IPS-18c (cell line): Measurements from ENCODE around the gene TMEM120B.
"Not testable (repeated sequence)": the region's sequence is repeated elsewhere in the genome, so short reads cannot be mapped to it uniquely, and the experiment has no call there.

ENCODE experiments used
- H3K4me3 ChIP-seq: 2 replicates; pipeline ENCODE4 v1.7.0; 2013; ENCODE audit warnings: low read depth, mild to moderate bottlenecking, low read length, moderate library complexity; ENCODE audit not compliant: insufficient read depth
- H3K9me3 ChIP-seq: one replicate; pipeline ENCODE4 v1.6.1; 2013; ENCODE audit warnings: mild to moderate bottlenecking, low read length, moderate library complexity; ENCODE audit not compliant: control insufficient read depth, insufficient read depth

Gene TMEM120B

GRCh38 chr12:121724925-121725324 lies 12.4 kb downstream of the TMEM120B start:
- no peaks in the 10 kb centered on the region for H3K9me3 ChIP-seq
- no peak overlapping the region for H3K4me3 ChIP-seq

- Histone ChIP-seq H3K9me3 (no peaks in the 10 kb centered on the region), H3K4me3 (no peak overlapping the region)
Observed at GRCh38 chr12:121725423-121725822, 12.9 kb downstream of the TMEM120B start.

DNA sequence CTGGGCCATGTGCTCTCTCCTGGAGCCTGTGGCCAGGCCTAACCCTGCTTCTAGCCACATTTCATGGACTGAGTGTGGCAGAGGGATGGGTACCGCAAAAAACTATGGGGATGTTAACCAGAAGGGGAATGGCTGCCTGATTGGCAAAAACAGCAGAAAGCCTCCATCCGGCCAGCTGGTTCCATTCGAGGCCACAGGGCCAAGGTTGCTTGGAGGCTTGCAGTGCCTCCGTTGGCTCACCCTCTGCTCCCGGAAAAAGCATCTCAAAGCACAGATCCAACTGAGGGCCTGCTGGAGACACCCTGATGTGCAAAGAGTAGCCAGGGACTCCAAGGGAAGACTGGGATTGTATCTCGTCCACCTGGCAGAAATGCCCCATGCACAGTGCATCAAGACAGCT lies 16.5 kb downstream of the TMEM120B start:
- Histone ChIP-seq H3K4me3 (no peak overlapping the region), H3K9me3 (no peaks in the 10 kb centered on the region)

DNA sequence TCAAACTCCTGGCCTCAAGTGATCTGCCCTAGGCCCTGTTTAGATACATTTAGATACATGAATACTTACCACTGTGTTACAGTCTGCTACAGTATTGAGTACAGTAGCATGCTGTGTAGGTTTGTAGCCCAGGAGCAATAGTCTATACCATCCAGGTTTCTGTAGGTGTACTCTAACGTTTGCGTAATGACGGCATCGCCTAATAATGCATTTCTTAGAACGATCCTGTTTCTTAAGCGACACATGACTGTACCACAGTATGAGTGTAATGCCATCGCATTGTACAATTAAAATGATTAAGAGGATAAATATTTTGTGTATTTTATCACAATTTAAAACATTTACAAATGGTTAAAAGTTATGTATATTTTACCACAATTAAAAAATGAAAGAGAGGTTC lies 18.9 kb downstream of the TMEM120B start:
- no peaks in the 10 kb centered on the region for H3K9me3 ChIP-seq
- H3K4me3 ChIP-seq, result no peak overlapping the region

GRCh38 chr12:121733849-121734248 lies 21.3 kb downstream of the TMEM120B start:
- Histone ChIP-seq H3K4me3 (no peak overlapping the region), H3K9me3 (no peaks in the 10 kb centered on the region)

- Histone ChIP-seq H3K4me3 (no peak overlapping the region), H3K9me3 (no peaks in the 10 kb centered on the region)
Observed at GRCh38 chr12:121738340-121738858, 25.8 kb downstream of the TMEM120B start.

- no peak overlapping the region for H3K4me3 ChIP-seq
- no peaks in the 10 kb centered on the region for H3K9me3 ChIP-seq
Observed at GRCh38 chr12:121740847-121741246, 28.3 kb downstream of the TMEM120B start.

DNA sequence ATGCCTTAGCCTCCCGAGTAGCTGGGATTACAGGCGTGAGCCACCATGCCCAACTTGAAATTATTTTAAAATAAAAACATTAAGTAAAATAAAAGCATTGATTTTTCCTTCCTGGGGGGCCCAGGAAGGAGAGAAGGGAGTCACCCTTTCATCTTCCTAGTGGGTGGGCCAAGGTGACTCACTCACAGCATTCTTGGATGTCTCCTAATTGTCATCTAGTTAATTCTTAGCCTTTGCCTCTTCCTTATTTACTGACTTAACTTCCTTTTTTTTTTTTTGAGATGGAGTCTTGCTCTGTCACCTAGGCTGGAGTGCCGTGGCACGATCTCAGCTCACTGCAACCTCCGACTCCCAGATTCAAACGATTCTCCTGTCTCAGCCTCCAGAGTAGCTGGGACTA lies 29.2 kb downstream of the TMEM120B start:
- H3K9me3 ChIP-seq, result peaks cover 2% of the 10 kb centered on the region

DNA sequence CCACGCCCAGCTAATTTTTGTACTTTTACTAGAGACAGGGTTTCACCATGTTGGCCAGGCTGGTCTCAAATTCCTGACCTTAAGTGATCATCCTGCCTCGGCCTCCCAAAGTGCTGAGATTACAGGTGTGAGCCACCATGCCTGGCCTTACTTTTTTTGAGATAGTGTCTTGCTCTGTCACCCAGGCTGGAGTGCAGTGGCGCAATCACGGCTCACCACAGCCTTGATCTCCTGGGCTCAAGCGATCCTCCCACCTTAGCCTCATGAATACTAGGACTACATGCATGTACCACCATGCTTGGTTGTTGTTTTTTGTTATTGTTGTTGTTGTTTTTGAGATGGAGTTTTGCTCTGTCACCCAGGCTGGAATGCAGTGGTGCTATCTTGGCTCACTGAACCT lies 33.0 kb downstream of the TMEM120B start:
- not testable (repeated sequence) for H3K9me3 ChIP-seq, H3K4me3 ChIP-seq

More for the DNA sequence above, 29.2 kb downstream of the TMEM120B start:
- no peak overlapping the region for H3K4me3 ChIP-seq

- H3K4me3 ChIP-seq, result peak overlapping the region; percentile 3; the same call in 1 of the 2 replicates
- peaks cover 2% of the 10 kb centered on the region for H3K9me3 ChIP-seq
Observed at GRCh38 chr12:121748218-121748570, 35.6 kb downstream of the TMEM120B start.

DNA sequence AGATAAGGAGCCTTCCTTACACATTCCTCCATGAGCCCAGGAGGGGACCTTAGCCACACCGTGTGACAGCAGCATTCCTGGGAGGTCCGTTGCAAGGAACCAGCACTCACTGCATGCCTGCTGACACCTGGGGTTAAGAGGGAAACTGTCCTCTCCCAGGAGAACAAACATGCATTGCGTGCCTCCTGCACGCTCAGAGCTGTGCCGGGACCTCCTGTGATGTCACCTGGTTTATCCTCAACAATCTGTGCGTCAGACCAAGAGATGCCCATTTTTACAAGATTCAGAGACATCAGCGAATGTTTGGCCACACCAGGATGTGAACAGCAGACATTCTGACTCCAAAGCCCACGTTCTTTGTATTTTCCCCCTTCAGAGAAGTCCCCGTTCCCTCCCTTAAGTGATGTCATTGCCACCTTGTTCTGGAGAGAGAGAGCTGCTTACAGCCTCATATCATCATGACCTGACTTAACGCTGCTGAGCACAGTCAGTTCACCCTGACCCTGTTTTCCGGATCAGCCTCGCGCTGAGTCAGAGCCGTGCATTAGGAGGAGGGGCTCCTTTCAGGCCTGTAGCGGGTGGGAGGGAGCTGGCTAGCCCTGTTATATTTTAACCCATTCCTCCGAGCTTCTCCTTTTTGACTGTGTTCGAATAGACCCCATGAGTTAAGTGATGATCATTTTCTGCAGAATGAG lies 36.2 kb downstream of the TMEM120B start:
- Histone ChIP-seq H3K9me3 (peaks cover 2% of the 10 kb centered on the region), H3K4me3 (peak overlapping the region; percentile 3; the same call in 1 of the 2 replicates)

GRCh38 chr12:121749267-121749666 lies 36.7 kb downstream of the TMEM120B start:
- no peak overlapping the region for H3K4me3 ChIP-seq
- H3K9me3 ChIP-seq, result peaks cover 2% of the 10 kb centered on the region

GRCh38 chr12:121750507-121750955 lies 38.0 kb downstream of the TMEM120B start:
- Histone ChIP-seq H3K4me3 (no peak overlapping the region), H3K9me3 (peaks cover 2% of the 10 kb centered on the region)

- peaks cover 2% of the 10 kb centered on the region for H3K9me3 ChIP-seq
- H3K4me3 ChIP-seq, result no peak overlapping the region
Observed at GRCh38 chr12:121751034-121751433, 38.5 kb downstream of the TMEM120B start.

DNA sequence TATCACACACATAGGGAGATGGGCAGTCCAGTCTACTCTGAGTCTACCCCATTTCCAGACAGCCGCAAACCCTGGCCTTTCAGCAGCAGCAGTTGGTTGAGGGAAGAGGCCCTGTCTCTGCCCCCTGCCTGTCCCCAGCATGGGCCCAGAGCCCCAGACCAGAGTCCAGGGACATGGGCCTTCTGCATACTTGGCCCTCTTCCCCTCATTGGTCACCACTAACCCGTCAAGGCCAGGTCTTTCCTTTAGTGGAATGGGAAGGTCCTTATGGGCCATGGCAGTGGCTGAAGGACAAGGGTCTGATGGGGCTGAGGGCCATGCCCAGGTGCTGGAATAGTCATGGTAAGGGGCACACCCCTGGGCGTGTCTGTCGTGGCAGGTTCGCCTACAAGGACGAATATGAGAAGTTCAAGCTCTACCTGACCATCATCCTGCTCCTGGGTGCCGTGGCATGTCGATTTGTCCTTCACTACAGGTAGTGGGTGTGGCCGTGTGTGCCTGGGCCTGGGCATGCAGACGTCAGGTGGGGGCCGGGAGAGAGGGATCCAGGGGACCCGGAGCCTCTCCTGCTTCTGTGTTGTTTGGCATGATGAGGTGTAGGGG lies 39.3 kb downstream of the TMEM120B start:
- no peaks in the 10 kb centered on the region for H3K9me3 ChIP-seq

GRCh38 chr12:121753844-121754264 lies 41.3 kb downstream of the TMEM120B start:
- Histone ChIP-seq H3K9me3 (no peaks in the 10 kb centered on the region), H3K4me3 (no peak overlapping the region)

More for the DNA sequence above, 39.3 kb downstream of the TMEM120B start:
- H3K4me3 ChIP-seq, result no peak overlapping the region

- Histone ChIP-seq H3K9me3 (no peaks in the 10 kb centered on the region), H3K4me3 (no peak overlapping the region)
Observed at GRCh38 chr12:121754836-121755235, 42.3 kb downstream of the TMEM120B start.

DNA sequence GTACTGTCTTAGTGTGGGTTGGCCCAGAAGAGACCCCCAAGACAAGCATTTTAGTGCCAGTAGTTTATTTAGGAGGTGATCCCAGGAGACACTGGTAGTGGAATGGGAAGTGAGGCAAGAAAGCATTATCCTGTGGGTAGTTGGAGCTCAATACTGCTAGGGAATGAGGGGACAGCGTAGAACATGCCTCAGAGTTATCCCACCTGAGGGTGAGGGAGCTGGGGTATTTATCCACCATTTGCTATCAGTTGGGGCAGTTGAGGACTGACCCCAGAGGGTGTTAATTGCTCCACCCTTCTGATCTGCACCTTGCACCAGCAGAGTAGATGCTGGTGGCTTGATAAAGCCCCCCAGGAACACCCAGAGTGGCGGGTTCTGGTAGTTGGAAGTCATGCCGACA lies 43.0 kb downstream of the TMEM120B start:
- H3K4me3 ChIP-seq, result no peak overlapping the region
- no peaks in the 10 kb centered on the region for H3K9me3 ChIP-seq
